HG03342 (cell line): ENCODE data around the gene SLC29A3.

Experiments
- ATAC-seq: cut with Tn5 transposase; IDR thresholded peaks from one replicate; pipeline ENCODE4 v1.9.1; 2021; ENCODE audit warnings: mild to moderate bottlenecking, moderate library complexity; ENCODE audit not compliant: unreplicated experiment

The SLC29A3 gene

DNA sequence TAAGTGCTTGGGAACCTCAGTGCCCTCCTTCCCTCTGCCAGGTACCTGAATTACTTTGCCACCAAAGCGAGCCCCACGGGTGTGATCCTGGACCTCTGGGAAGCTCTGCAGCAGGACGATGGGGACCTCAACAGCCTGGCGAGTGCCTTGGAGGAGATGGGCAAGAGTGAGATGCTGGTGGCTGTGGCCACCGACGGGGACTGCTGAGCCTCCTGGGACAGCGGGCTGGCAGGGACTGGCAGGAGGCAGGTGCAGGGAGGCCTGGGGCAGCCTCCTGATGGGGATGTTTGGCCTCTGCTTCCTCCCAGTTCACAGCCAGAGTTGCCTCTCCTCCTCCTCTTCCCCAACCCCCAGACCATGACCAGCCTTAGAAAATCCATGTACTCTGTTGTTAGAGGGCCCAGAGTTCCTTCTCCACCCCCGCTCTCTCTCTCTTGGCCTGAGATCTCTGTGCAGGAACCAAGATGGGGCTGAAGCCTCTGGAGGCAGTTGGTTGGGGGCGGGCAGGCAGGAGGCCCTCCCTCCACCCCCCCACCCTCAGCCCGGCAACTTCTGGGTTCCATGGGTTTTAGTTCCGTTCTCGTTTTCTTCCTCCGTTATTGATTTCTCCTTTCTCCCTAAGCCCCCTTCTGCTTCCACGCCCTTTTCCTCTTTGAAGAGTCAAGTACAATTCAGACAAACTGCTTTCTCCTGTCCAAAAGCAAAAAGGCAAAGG is 19.8 kb upstream of the SLC29A3 start:
- no peak for ATAC-seq

GRCh38 chr10:71300555-71301370 is 18.3 kb upstream of the SLC29A3 start:
- ATAC-seq, result no peak

DNA sequence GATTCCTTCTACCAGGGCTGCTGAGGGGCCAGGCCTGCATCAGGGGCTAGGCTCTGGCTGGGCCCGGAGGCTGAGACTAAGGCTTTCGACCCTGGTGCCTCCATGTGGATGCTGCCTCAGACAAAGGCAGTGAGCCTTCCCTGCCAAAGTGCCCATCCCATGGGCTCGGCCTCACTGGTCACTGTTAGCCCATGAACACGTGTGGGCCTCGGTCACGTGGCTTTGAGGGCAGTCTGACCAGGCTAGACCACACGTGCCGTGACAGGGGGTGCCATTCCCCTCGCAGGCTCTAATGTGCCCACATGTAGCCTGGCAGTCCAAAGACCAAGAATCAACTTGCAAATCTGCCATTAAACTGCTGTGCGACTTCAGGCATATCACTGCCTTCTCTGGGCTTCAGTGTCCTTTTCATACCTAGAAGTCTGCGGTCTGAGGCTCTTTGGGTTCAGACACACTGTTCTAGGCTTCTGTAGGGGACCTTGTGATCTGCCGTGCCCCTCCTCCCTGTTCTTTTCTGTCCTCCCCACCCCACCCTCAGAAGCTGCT is 17.6 kb upstream of the SLC29A3 start:
- ATAC-seq, result no peak

- no peak for ATAC-seq
Measured at GRCh38 chr10:71302451-71302850, 16.6 kb upstream of the SLC29A3 start.

DNA sequence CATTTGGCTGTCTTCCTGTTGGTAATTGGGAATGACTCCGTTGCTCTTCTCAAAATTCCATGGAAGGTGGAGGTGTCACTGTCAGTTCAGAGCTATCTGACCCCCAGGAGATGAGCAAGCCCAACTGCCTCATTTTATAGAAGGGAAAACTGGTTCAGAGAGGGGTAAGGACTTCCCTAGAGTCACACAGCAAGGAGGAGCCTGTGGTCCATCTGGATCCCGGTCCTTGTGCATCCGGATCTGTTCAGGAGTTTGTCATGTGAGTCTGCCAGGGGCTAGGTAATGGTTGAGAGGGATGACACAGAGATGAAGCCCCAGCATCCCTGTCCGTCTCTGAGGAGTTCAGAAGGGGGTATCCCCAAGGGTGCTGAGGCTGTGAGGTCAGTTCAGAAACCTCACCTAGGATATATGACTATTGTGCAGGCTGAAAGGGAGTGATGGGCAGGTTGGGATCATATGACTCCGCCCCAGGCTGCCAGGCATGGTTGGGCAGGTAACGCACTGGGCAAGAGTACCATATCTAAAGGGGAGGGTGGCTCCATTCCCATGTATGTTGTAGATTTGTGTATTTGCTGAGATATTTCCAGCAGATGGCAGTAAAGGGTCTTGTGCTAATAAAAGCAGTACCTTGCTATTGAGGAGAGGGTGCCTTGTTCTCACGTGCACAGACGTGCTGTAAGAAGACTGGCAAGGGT is 16.0 kb upstream of the SLC29A3 start:
- no peak for ATAC-seq

- no peak for ATAC-seq
Measured at GRCh38 chr10:71303569-71303907, 15.5 kb upstream of the SLC29A3 start.

GRCh38 chr10:71304914-71305313 is 14.1 kb upstream of the SLC29A3 start:
- ATAC-seq, result no peak

DNA sequence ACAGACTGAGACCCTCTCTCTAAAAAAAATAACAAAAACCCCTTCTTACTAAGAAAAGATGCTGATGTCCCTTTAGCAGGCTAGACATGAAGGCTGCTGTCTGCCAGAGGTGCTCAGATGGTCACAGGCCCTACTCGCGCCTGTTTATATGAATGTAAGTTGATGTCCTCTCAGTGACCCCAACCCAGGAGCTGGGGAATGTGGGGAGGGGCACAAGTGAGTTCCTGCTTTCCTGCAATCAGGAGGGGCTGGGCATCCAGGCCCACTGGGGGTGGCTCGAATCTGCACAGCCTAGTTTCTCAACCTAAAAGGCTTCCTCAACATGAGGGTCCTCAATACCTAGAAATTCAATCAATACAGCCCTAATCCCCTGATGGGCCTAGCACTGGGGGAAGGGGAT is 12.1 kb upstream of the SLC29A3 start:
- ATAC-seq, result no peak

- ATAC-seq, result no peak
Measured at GRCh38 chr10:71307469-71308085, 11.5 kb upstream of the SLC29A3 start.

GRCh38 chr10:71308244-71308643 is 10.8 kb upstream of the SLC29A3 start:
- no peak for ATAC-seq

GRCh38 chr10:71308985-71309384 is 10.1 kb upstream of the SLC29A3 start:
- no peak for ATAC-seq

- ATAC-seq, result no peak
Measured at GRCh38 chr10:71309919-71310318, 9.1 kb upstream of the SLC29A3 start.

- ATAC-seq, result no peak
Measured at GRCh38 chr10:71312220-71312619, 6.8 kb upstream of the SLC29A3 start.

DNA sequence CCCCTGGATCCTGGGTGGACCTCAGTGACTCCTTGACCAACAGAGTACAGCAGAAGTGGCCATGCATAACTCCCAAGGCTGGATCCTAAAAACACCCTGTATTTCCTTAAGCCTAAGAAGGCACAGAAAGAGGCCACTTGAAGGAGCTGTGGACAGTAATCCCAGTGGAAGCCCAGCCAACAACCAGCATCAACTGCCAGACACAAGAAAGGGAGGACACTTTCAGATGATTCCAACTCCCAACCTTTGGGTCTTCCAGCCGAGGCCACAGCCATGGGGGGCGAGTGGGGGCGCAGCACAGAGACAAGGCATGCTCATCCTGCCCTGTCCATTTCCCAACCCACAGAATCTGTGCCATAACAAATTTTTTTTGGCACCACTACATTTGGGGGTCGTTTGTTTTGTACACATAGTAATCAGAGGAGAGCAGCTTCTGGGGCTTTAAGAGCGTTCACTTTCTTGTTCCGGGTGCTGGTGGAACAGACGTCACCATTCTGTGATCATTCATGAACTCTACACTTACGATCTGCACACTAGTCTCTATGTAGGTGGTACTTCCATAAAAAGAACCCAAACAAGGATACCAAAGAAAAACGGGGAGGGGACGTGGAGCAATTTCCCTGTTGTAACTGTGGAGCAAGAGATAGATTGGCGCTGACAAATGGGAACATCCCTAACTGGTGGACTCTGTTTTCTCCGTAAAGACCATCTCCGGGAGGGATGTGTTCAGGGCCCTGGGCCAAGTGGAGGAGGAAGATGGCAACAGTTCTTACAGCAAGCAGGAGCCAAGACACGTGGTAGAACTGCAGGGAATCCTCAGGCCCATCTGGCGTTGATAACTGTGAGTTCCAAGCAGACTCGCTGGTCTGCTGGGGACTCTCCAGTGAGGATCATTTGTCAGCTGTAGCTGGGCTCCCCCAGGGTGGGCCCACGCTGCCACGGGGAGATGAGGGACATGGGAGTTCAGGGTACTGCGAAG is 6.0 kb upstream of the SLC29A3 start:
- no peak for ATAC-seq

DNA sequence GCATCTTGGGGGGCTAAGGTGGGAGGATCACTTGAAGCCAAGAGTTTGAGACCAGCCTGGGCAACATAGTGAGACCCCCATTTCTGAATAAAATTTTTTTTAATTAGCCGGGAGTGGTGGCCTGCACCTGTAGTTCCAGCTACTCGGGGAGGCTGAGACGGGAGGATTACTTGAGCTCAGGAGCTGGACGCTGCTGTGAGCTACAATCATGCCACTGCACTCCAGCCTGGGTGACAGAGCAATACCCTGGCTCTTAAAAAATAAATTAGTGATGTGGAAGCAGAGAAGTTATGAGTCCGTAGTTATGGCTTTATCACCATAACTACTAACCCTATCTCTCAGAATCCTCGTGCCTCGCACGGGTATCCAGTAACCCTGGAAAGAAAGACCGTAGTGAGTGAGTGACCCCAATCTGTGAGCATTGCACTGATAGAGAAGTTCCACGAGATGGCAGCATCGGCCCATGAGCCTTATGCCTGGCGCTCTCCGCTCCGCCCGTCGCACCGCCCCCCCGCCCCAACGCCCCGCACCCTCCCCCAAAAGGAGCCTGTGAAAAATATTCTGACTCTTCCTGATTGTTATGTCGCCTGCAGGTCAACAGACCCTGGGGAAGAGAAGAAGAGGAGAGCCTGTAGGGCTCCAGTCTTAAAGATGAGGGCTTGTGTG is 4.9 kb upstream of the SLC29A3 start:
- no peak for ATAC-seq

DNA sequence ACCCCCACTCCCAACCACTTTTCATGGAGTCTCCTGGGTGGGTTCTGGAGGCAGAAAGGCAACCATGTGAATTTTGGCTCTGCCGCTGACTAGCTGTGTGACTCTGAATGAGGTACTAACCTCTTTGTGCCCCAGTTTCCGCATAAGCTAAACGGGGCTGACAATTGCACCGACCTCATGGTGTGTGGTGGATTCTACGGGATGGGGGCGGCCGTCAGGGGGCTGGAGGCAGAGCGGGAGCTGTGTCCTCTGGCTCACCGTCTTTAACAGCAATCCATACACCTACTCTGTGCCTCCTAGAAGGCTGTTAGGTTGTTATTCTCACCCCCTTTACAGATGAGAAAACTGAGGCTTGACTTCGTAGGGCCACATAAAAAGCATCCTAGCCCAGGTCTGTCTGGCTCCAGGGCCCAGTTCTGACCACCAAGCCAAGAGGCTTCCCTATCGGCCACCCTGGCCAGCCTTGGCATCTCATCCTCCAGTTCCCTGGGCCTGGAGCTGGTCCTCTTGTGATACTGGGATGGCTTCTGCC is 4.3 kb upstream of the SLC29A3 start:
- no peak for ATAC-seq

DNA sequence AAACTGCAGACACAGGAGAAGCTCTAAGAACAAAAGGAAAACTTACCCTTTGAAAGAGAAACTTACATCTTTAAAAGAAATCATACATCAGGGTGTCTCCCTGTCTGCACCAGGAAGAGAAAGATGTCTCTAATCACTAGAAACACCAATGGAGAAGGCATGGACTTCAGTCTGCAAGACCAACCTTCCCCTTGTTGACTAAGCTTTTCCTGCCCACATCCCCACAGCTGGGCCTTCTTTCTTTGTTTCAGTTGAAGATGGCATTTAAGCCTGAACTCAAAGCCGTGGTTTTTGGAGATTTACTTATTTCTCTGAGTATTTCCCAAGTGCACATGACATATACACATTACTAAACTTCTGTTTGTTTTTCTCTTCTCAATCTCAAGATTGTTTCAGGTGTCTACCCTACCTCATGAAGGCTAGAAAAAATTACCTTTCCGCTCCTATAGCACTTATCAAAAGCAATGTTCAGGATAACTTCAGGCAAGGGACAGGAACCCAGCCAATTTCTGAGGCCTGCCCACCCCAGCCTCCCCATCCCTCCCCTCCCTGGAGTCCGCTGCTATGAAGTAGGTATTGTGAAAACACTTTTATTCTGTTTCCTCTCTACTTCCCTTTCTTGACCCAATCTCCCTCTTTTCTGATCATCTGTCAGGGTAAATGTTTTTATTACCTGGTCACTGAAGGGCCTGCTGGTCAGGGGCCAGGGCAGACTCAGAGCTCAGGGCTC is 2.8 kb upstream of the SLC29A3 start:
- ATAC-seq, result no peak

- no peak for ATAC-seq
Measured at GRCh38 chr10:71316786-71317160, 2.3 kb upstream of the SLC29A3 start.

GRCh38 chr10:71317739-71318138 is 1.3 kb upstream of the SLC29A3 start:
- ATAC-seq, result no peak
